SIG-M5 (cell line): ENCODE results near the gene PTP4A2.
"Not testable (repeated sequence)": the region's sequence is repeated elsewhere in the genome, so short reads cannot be mapped to it uniquely, and the experiment has no call there.

ENCODE experiments used
- DNase-seq: peaks from one replicate; lab custom pipeline; 2025; lab: John Stamatoyannopoulos, UW

PTP4A2 gene

GRCh38 chr1:31924839-31925238 is 13.3 kb downstream of the PTP4A2 start:
- no peak for DNase-seq

- no peak for DNase-seq
Measured at GRCh38 chr1:31923901-31924535, 14.2 kb downstream of the PTP4A2 start.

GRCh38 chr1:31920956-31921355 is 17.2 kb downstream of the PTP4A2 start:
- DNase-seq: peak; percentile 51

GRCh38 chr1:31919591-31919990 is 18.6 kb downstream of the PTP4A2 start:
- DNase-seq: no peak

- DNase-seq: no peak
Measured at GRCh38 chr1:31915438-31915837, 22.7 kb downstream of the PTP4A2 start.

GRCh38 chr1:31913968-31914367 is 24.2 kb downstream of the PTP4A2 start:
- DNase-seq: no peak

GRCh38 chr1:31912839-31913239 is 25.3 kb downstream of the PTP4A2 start:
- no peak for DNase-seq

GRCh38 chr1:31911994-31912780 is 26.0 kb downstream of the PTP4A2 start:
- DNase-seq: no peak

GRCh38 chr1:31910933-31911332 is 27.2 kb downstream of the PTP4A2 start:
- DNase-seq: no peak

GRCh38 chr1:31909691-31910090 is 28.5 kb downstream of the PTP4A2 start:
- no peak for DNase-seq

- no peak for DNase-seq
Measured at GRCh38 chr1:31906557-31906956, 31.6 kb downstream of the PTP4A2 start.

- no peak for DNase-seq
Measured at GRCh38 chr1:31905681-31906080, 32.5 kb downstream of the PTP4A2 start.

GRCh38 chr1:31905093-31905509 is 33.1 kb downstream of the PTP4A2 start:
- DNase-seq: no peak

GRCh38 chr1:31904339-31905092 is 33.7 kb downstream of the PTP4A2 start:
- DNase-seq: no peak

GRCh38 chr1:31902510-31902860 is 35.7 kb downstream of the PTP4A2 start:
- DNase-seq: no peak

GRCh38 chr1:31901838-31902509 is 36.2 kb downstream of the PTP4A2 start:
- DNase-seq: no peak

- no peak for DNase-seq
Measured at GRCh38 chr1:31900790-31901189, 37.4 kb downstream of the PTP4A2 start.

- DNase-seq: no peak
Measured at GRCh38 chr1:31897526-31898100, 40.6 kb downstream of the PTP4A2 start.

- DNase-seq: not testable (repeated sequence)
Measured at GRCh38 chr1:31895474-31896198, 42.5 kb downstream of the PTP4A2 start.

- DNase-seq: no peak
Measured at GRCh38 chr1:31891280-31891679, 46.9 kb downstream of the PTP4A2 start.

GRCh38 chr1:31888291-31888690 is 49.9 kb downstream of the PTP4A2 start:
- no peak for DNase-seq
